HFFc6 (cell line): ENCODE measurements around the gene DNASE2. TPM values are rescaled to one million over a fixed set of nuclear protein-coding genes. Genes with fewer than 3 reads are reported as not detected.

Source experiments
- DNase-seq: peaks from one replicate; pipeline ENCODE4 v3.0.0-alpha.2; 2018
- H3K27ac Mint-ChIP-seq: 2 replicates; pipeline ENCODE4 v1.8.0; 2020; ENCODE audit warnings: mild to moderate bottlenecking, mixed read lengths
- H3K27me3 Mint-ChIP-seq: 2 replicates; pipeline ENCODE4 v1.8.0; 2021; ENCODE audit warnings: mild to moderate bottlenecking, moderate library complexity, mixed read lengths; ENCODE audit not compliant: insufficient read depth
- H3K36me3 Mint-ChIP-seq: 2 replicates; pipeline ENCODE4 v1.8.0; 2021; ENCODE audit warnings: low read depth, mixed read lengths
- H3K4me1 Mint-ChIP-seq: 2 replicates; pipeline ENCODE4 v1.8.0; 2020; ENCODE audit warnings: low read depth, mixed read lengths
- H3K4me3 Mint-ChIP-seq: 2 replicates; pipeline ENCODE4 v1.8.0; 2020; ENCODE audit warnings: mild to moderate bottlenecking, moderate library complexity, mixed read lengths
- H3K9me3 Mint-ChIP-seq: 2 replicates; pipeline ENCODE4 v1.8.0; 2020; ENCODE audit warnings: mild to moderate bottlenecking, mixed read lengths
- CTCF ChIP-seq: fragments of 200-600 bp; sonication (generic); IDR thresholded peaks from 2 replicates; pipeline ENCODE4 v1.5.0; 2021; ENCODE audit warnings: antibody characterized with exemption, mild to moderate bottlenecking
- total RNA-seq, 6 experiments: library from RNA; stranded (reverse); fragmentation: NEBNext Ultra II Directional; extraction: Animal tissue kit (Norgen Biotek cat#: 25700); gene quantifications; 2 replicates in 1 of 6; 3 replicates in 5 of 6; pipeline ENCODE4 v1.2.3, GENCODE V29; 2021

DNASE2 gene
- total RNA-seq, 6 experiments from 2014 or later: 26.0 to 33.5 (median 28.4) TPM

- H3K4me3 Mint-ChIP-seq: no peak overlapping the region
- peaks cover 2% of the 10 kb centered on the region for H3K27me3 Mint-ChIP-seq
- H3K36me3 Mint-ChIP-seq: no peaks in the 10 kb centered on the region
- H3K9me3 Mint-ChIP-seq: no peaks in the 10 kb centered on the region
- H3K4me1 Mint-ChIP-seq: no peaks in the 10 kb centered on the region
- TF ChIP-seq CTCF: no peak
- no peak for DNase-seq
- no peak overlapping the region for H3K27ac Mint-ChIP-seq
Observed at GRCh38 chr19:12864721-12865715, 16.2 kb downstream of the DNASE2 start.

DNA sequence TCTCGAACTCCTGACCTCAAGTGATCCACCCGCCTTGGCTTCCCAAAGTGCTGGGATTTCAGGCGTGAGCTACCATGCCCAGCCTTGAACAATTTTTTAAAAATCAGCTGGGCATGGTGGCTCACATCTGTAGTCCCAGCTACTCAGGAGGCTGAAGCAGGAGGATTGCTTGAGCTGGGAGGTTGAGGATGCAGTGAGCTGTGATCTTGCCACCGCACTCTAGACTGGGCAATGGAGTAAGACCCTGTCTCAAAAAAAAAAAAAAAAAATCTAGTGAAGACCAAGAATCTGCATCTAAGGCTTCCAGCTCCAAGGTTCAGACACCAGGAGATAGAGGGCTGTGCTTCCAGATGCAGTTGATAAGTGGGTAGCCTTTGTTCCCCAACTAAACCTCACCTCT, 17.1 kb downstream of the DNASE2 start:
- H3K36me3 Mint-ChIP-seq: no peaks in the 10 kb centered on the region
- no peak for DNase-seq

GRCh38 chr19:12859546-12859945, 21.7 kb downstream of the DNASE2 start:
- no peak overlapping the region for H3K4me3 Mint-ChIP-seq
- H3K27ac Mint-ChIP-seq: no peak overlapping the region
- H3K9me3 Mint-ChIP-seq: peaks cover 3% of the 10 kb centered on the region; the same call in 1 of the 2 replicates
- TF ChIP-seq CTCF: no peak
- H3K36me3 Mint-ChIP-seq: no peaks in the 10 kb centered on the region
- H3K4me1 Mint-ChIP-seq: no peaks in the 10 kb centered on the region
- no peak for DNase-seq
- peaks cover 2% of the 10 kb centered on the region for H3K27me3 Mint-ChIP-seq

More for the DNA sequence above, 17.1 kb downstream of the DNASE2 start:
- Mint-ChIP-seq H3K4me3 (no peak overlapping the region), H3K27me3 (peaks cover 2% of the 10 kb centered on the region), H3K4me1 (no peaks in the 10 kb centered on the region), H3K9me3 (no peaks in the 10 kb centered on the region), H3K27ac (no peak overlapping the region)
- no peak for TF ChIP-seq CTCF

DNA sequence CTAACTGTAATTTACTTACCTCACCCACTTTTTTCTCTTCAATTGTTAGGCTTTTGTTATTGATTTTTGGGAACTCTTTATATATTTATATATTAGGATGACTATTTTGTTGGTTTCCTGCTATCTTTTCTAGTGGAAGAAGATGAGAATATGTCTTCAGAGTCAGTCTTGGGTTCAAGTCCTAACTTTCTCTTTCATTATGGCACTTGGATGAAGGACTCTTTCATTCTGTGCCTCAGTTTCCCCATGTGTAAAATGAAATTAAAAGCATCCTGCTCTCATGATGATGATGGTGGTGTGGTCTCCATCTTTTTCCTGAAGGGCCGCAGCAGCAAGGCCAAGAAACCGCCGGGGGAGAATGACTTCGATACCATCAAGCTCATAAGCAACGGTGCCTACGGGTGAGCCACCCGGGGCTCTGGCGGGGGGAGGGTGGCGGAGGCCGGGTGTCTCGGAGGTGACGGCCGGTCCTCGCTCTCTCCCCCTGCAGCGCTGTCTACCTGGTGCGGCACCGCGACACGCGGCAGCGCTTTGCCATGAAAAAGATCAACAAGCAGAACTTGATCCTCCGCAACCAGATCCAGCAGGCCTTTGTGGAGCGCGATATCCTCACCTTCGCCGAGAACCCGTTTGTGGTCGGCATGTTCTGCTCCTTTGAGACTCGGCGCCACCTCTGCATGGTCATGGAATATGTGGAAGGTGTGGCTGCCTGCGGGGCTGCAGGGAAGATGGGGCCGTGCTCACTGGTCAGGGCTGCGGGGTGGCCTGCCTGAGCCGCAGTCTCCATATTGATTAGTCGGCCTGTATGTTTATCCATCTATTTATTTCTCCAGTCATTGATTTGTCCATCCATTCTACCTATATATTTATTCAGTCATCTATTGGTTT, 23.0 kb downstream of the DNASE2 start:
- no peak for TF ChIP-seq CTCF
- Mint-ChIP-seq H3K4me1 (no peaks in the 10 kb centered on the region), H3K27ac (no peak overlapping the region), H3K4me3 (no peak overlapping the region), H3K36me3 (no peaks in the 10 kb centered on the region), H3K27me3 (peaks cover under 1% of the 10 kb centered on the region), H3K9me3 (peaks cover 3% of the 10 kb centered on the region; the same call in 1 of the 2 replicates)
- DNase-seq: no peak

GRCh38 chr19:12856653-12857052, 24.6 kb downstream of the DNASE2 start:
- H3K27me3 Mint-ChIP-seq: peaks cover 2% of the 10 kb centered on the region
- peaks cover 3% of the 10 kb centered on the region; the same call in 1 of the 2 replicates for H3K9me3 Mint-ChIP-seq
- DNase-seq: no peak
- H3K36me3 Mint-ChIP-seq: no peaks in the 10 kb centered on the region
- TF ChIP-seq CTCF: no peak
- no peak overlapping the region for H3K27ac Mint-ChIP-seq
- H3K4me3 Mint-ChIP-seq: no peak overlapping the region
- H3K4me1 Mint-ChIP-seq: no peaks in the 10 kb centered on the region
